ENCODE results near the gene FGD2. TPM values are rescaled to one million over a fixed set of nuclear protein-coding genes. Genes with fewer than 3 reads are reported as not detected.
A peak's percentile ranks its signal among the peaks of the same experiment; 100 is the strongest.

Gene FGD2
- total and polyA plus RNA-seq, 2 donors (not counting 1 experiment from before 2014, with no cell fraction given), result 352 to 682 TPM

DNA sequence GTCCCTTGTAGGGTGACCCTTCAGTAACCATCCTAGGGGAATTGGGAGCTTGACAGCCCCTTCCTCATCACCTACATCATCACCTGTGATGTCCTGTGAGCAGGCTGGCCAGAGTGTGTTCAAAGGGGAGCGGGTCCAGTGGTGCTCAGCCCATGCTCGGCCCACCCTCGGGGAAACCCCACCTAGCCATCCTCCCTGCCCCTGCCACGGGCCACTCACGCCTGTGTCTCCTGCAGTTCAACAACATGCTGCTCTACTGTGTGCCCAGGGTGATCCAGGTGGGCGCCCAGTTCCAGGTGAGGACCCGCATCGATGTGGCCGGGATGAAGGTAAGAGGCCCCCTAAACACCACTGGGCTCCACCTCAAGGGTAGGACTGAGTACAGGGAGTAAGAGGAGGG lies 10.1 kb downstream of the FGD2 start:
- POLR2A ChIA-PET, result interaction anchor here (0.5 to 0.6 kb wide), 2 partner anchors 27 to 205 kb away, joined by 3 to 7 read pairs; no protein-coding TSS in a partner anchor
- Mint-ChIP-seq H3K27ac (peak overlapping the region; percentile 6), H3K4me3 (no peak overlapping the region), H3K27me3 (no peaks in the 10 kb centered on the region), H3K4me1 (peaks cover 25% of the 10 kb centered on the region), H3K9me3 (ENCODE audit: insufficient read depth) (no peaks in the 10 kb centered on the region)
- ATAC-seq (ENCODE audit: low read depth), result no peak
- Histone ChIP-seq H3K4me3 (ENCODE audit: control extremely low read depth in 1 of 5, extremely low read depth in 1 of 5, insufficient read depth in 1 of 5, low read depth in 2 of 5, low read length in 4 of 5) (no peak overlapping the region), H3K27me3 (replicated peaks in 1 of 4; ENCODE audit: control extremely low read depth in 1 of 4, control insufficient read depth in 3 of 4, insufficient read depth in 4 of 4, low read length in 3 of 4) (no peaks in the 10 kb centered on the region), H3K9me3 (ENCODE audit: control extremely low read depth in 1 of 3, control insufficient read depth in 2 of 3, insufficient read depth in 1 of 3, low read length in 2 of 3) (no peaks in the 10 kb centered on the region), H3K4me1 (ENCODE audit: control insufficient read depth in 2 of 2, insufficient read depth in 2 of 2, low read length in 2 of 2) (peaks cover 14 to 33% of the 10 kb centered on the region in 2 donors), H3K4me2 (replicated peaks; ENCODE audit: low read depth, low read length, poor library complexity, severe bottlenecking) (no peak overlapping the region), H2AFZ (ENCODE audit: insufficient read depth, low read depth, low read length, poor library complexity, severe bottlenecking) (no peak overlapping the region), H3K79me2 (ENCODE audit: control insufficient read depth, insufficient read depth, low read length) (peaks cover 65% of the 10 kb centered on the region), H3K36me3 (replicated peaks in 1 of 2; ENCODE audit: control extremely low read depth in 1 of 2, control insufficient read depth in 1 of 2, extremely low read depth in 1 of 2, insufficient read depth in 2 of 2, low read length in 1 of 2) (peaks cover 2 to 94% of the 10 kb centered on the region in 2 experiments), H4K20me1 (ENCODE audit: control insufficient read depth, insufficient read depth, low read length, poor library complexity, severe bottlenecking) (peaks cover 92% of the 10 kb centered on the region), H3K27ac (ENCODE audit: low read length in 2 of 2) (peak overlapping the region in 1 of 2 donors; percentile 20), H3K9ac (ENCODE audit: low read length) (no peak overlapping the region)
- WGBS (ENCODE audit: insufficient coverage), result 96% methylated on average over 3 of the region's 9 CpGs
- TF ChIP-seq EZH2 (IDR thresholded peaks at IDR 0.05; ENCODE audit: borderline replicate concordance, insufficient read depth, low read depth, low read length, poor library complexity, severe bottlenecking), result no peak
- TF ChIP-seq, protein P1, sequence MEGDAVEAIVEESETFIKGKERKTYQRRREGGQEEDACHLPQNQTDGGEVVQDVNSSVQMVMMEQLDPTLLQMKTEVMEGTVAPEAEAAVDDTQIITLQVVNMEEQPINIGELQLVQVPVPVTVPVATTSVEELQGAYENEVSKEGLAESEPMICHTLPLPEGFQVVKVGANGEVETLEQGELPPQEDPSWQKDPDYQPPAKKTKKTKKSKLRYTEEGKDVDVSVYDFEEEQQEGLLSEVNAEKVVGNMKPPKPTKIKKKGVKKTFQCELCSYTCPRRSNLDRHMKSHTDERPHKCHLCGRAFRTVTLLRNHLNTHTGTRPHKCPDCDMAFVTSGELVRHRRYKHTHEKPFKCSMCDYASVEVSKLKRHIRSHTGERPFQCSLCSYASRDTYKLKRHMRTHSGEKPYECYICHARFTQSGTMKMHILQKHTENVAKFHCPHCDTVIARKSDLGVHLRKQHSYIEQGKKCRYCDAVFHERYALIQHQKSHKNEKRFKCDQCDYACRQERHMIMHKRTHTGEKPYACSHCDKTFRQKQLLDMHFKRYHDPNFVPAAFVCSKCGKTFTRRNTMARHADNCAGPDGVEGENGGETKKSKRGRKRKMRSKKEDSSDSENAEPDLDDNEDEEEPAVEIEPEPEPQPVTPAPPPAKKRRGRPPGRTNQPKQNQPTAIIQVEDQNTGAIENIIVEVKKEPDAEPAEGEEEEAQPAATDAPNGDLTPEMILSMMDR (IDR thresholded peaks at IDR 0.05), result no peak
- CTCF ChIA-PET, result interaction anchor here (0.7 to 20.1 kb wide), 12 partner anchors 10 to 249 kb away, joined by 3 to 587 read pairs (median 80); partner anchors contain the start of genes C6orf89, FGD2, MTCH1 and PIM1
- intact Hi-C loops (cut with micrococcal nuclease), result no loop called here
- DNase-seq, result no peak

DNA sequence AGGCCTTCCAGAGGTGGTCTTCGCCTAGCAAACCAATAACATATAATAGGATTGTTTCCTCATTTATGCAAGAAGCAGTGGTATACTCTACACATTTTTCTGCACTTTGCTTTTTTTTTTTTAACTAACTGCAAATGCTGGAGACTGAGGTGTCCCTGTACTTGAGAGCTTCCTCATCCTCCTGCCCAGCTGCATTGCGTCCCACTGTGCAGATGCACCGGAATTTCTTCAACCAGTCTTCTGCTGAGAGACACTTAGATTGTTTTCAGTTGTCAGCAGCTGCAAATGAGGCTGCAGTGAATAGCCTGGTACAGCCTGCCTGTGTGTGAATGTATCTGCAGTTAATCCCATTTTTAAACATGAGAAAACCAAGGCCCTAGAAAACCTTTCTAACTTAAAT lies 11.5 kb downstream of the FGD2 start:
- WGBS (ENCODE audit: insufficient coverage), result 78% methylated on average over 3 of the region's 3 CpGs
- Histone ChIP-seq H3K27me3 (replicated peaks in 1 of 4; ENCODE audit: control extremely low read depth in 1 of 4, control insufficient read depth in 3 of 4, insufficient read depth in 4 of 4, low read length in 3 of 4) (no peaks in the 10 kb centered on the region), H3K27ac (ENCODE audit: low read length in 2 of 2) (no peak overlapping the region), H2AFZ (ENCODE audit: insufficient read depth, low read depth, low read length, poor library complexity, severe bottlenecking) (no peak overlapping the region), H3K9me3 (ENCODE audit: control extremely low read depth in 1 of 3, control insufficient read depth in 2 of 3, insufficient read depth in 1 of 3, low read length in 2 of 3) (no peaks in the 10 kb centered on the region), H3K4me1 (ENCODE audit: control insufficient read depth in 2 of 2, insufficient read depth in 2 of 2, low read length in 2 of 2) (peaks cover 14 to 21% of the 10 kb centered on the region in 2 donors), H3K79me2 (ENCODE audit: control insufficient read depth, insufficient read depth, low read length) (peaks cover 65% of the 10 kb centered on the region), H3K4me2 (replicated peaks; ENCODE audit: low read depth, low read length, poor library complexity, severe bottlenecking) (no peak overlapping the region), H3K4me3 (ENCODE audit: control extremely low read depth in 1 of 5, extremely low read depth in 1 of 5, insufficient read depth in 1 of 5, low read depth in 2 of 5, low read length in 4 of 5) (no peak overlapping the region), H3K9ac (ENCODE audit: low read length) (no peak overlapping the region), H4K20me1 (ENCODE audit: control insufficient read depth, insufficient read depth, low read length, poor library complexity, severe bottlenecking) (peaks cover 92% of the 10 kb centered on the region), H3K36me3 (replicated peaks in 1 of 2; ENCODE audit: control extremely low read depth in 1 of 2, control insufficient read depth in 1 of 2, extremely low read depth in 1 of 2, insufficient read depth in 2 of 2, low read length in 1 of 2) (peaks cover 2 to 94% of the 10 kb centered on the region in 2 experiments)
- no peak for DNase-seq
- no peaks in the 10 kb centered on the region for H3K27me3 Mint-ChIP-seq
- no peak overlapping the region for H3K4me3 Mint-ChIP-seq
- H3K4me1 Mint-ChIP-seq, result peaks cover 23% of the 10 kb centered on the region
- ATAC-seq (ENCODE audit: low read depth), result no peak
- POLR2A ChIA-PET, result interaction anchor here (1.7 to 2.2 kb wide), 4 partner anchors 10 to 142 kb away, joined by 7 to 20 read pairs (median 16); partner anchors contain the start of genes MTCH1 and PPIL1
- no peaks in the 10 kb centered on the region for H3K9me3 Mint-ChIP-seq (ENCODE audit: insufficient read depth)
- TF ChIP-seq, protein P1 (IDR thresholded peaks at IDR 0.05), result no peak
- no peak for TF ChIP-seq EZH2 (IDR thresholded peaks at IDR 0.05; ENCODE audit: borderline replicate concordance, insufficient read depth, low read depth, low read length, poor library complexity, severe bottlenecking)
- intact Hi-C loops (cut with micrococcal nuclease), result no loop called here
- CTCF ChIA-PET, result interaction anchor here (1.3 to 22.0 kb wide), 21 partner anchors 11 to 401 kb away, joined by 3 to 587 read pairs (median 19); partner anchors contain the start of genes C6orf89, FGD2, MTCH1 and PI16
- peak overlapping the region; percentile 74 for H3K27ac Mint-ChIP-seq
